ENCODE results near the gene AQP12B. TPM values are rescaled to one million over a fixed set of nuclear protein-coding genes. Genes with fewer than 3 reads are reported as not detected.

The AQP12B gene
- total and polyA plus RNA-seq, 4 donors: not detected

GRCh38 chr2:240637901-240638345 is 44.8 kb downstream of the AQP12B start (continued):
- TF ChIP-seq HNF4G (IDR thresholded peaks at IDR 0.05): no peak
- TF ChIP-seq JUND (IDR thresholded peaks at IDR 0.05): no peak
- TF ChIP-seq TAF1 (conservative IDR thresholded peaks at IDR 0.05): no peak
- no peak for TF ChIP-seq MAX (IDR thresholded peaks at IDR 0.05)
- no peak for TF ChIP-seq ZBTB33 (IDR thresholded peaks at IDR 0.05)

- no peak for DNase-seq (ENCODE audit: low spot score)
- no peaks in the 10 kb centered on the region for H3K27me3 ChIP-seq (ENCODE audit: control insufficient read depth in 4 of 4, insufficient read depth in 4 of 4, low read length in 3 of 4)
- no peak overlapping the region for H3K9ac ChIP-seq (ENCODE audit: low read depth in 1 of 2, low read length in 2 of 2)
- WGBS: 82% methylated on average over 17 of the region's 17 CpGs
- no peaks in the 10 kb centered on the region for H3K36me3 ChIP-seq (ENCODE audit: control insufficient read depth in 4 of 4, insufficient read depth in 3 of 4, low read depth in 1 of 4, low read length in 3 of 4)
- H3K4me3 ChIP-seq (ENCODE audit: low read depth in 1 of 3, low read length in 3 of 3): no peak overlapping the region
- peaks cover 0 to 4% (median 1%) of the 10 kb centered on the region in 4 donors for H3K9me3 ChIP-seq (ENCODE audit: control insufficient read depth in 4 of 4, low read length in 3 of 4)
- H3K4me1 ChIP-seq (ENCODE audit: control insufficient read depth in 4 of 4, insufficient read depth in 4 of 4, low read length in 3 of 4): no peaks in the 10 kb centered on the region
- TF ChIP-seq TAF1 (conservative IDR thresholded peaks at IDR 0.05): no peak
- no peak for TF ChIP-seq CTCF (IDR thresholded peaks at IDR 0.05; ENCODE audit: low read depth, low read length, missing input control)
- no peak for TF ChIP-seq YY1 (IDR thresholded peaks at IDR 0.05)
- TF ChIP-seq ZBTB33 (IDR thresholded peaks at IDR 0.05): no peak
- TF ChIP-seq MAX (IDR thresholded peaks at IDR 0.05): no peak
- no peak for TF ChIP-seq HNF4G (IDR thresholded peaks at IDR 0.05)
- no peak for TF ChIP-seq HNF4A (conservative IDR thresholded peaks at IDR 0.05)
- TF ChIP-seq RAD21 (IDR thresholded peaks at IDR 0.05): no peak
- no peak for TF ChIP-seq GABPA (IDR thresholded peaks at IDR 0.05 in 1 of 2, conservative IDR thresholded peaks at IDR 0.05 in 1 of 2)
- TF ChIP-seq JUND (IDR thresholded peaks at IDR 0.05): no peak
- TF ChIP-seq FOXA2 (IDR thresholded peaks at IDR 0.05): no peak
- TF ChIP-seq SP1 (IDR thresholded peaks at IDR 0.05): no peak
- no peak for TF ChIP-seq EGR1 (IDR thresholded peaks at IDR 0.05; ENCODE audit: low read depth in 2 of 2)
- no peak for TF ChIP-seq NR2F2 (IDR thresholded peaks at IDR 0.05)
- no peak for TF ChIP-seq ATF3 (IDR thresholded peaks at IDR 0.05)
- H3K27ac ChIP-seq (ENCODE audit: low read depth in 1 of 2, low read length in 2 of 2): no peak overlapping the region
Measured at GRCh38 chr2:240637116-240637900, 45.4 kb downstream of the AQP12B start.

Data from liver (tissue), 9 donors.